Prostate gland (tissue), 2 donors: ENCODE data around the gene HABP2.

Source experiments
- CTCF ChIP-seq, 4 experiments: fragments of 200-600 bp in 2 of 4; fragments of 450-650 bp in 2 of 4; sonication (generic) in 2 of 4; IDR thresholded peaks; 1 replicate in 3 of 4; 2 replicates in 1 of 4; pipeline ENCODE4 v1.5.1; 2016 to 2019; ENCODE audit warnings: antibody characterized with exemption in 4 of 4, mild to moderate bottlenecking in 2 of 4, moderate library complexity in 2 of 4
- POLR2A ChIP-seq: fragments of 450-650 bp; IDR thresholded peaks from one replicate; pipeline ENCODE4 v1.6.1; 2016; ENCODE audit warnings: antibody characterized with exemption, mild to moderate bottlenecking

- TF ChIP-seq CTCF (IDR thresholded peaks at IDR 0.05) (no peak), POLR2A (no peak)
Observed at GRCh38 chr10:113525713-113526112, 27.1 kb upstream of the HABP2 start.
